Endothelial cell of umbilical vein (primary cell): ENCODE measurements around the gene TLR6. TPM values are rescaled to one million over a fixed set of nuclear protein-coding genes. Genes with fewer than 3 reads are reported as not detected.

ENCODE experiments used
- BruUV-seq: library from RNA; stranded (reverse); fragments of 400-500 nt; replicated peaks from 2 replicates; lab custom pipeline; 2021; lab: Mats Ljungman, UMichigan
- CTCF ChIA-PET: fragments of 300-600, 350-600 bp; sonication (Branson Sonifier 250); formaldehyde crosslinking; loops from one replicate; lab custom pipeline; 2021; ENCODE audit warnings: antibody characterized with exemption, inconsistent platforms; lab: Charles Lee
- POLR2A ChIA-PET: fragments of 300-600, 350-600 bp; sonication (Branson Sonifier 250); formaldehyde crosslinking; loops from one replicate; lab custom pipeline; 2021; ENCODE audit warnings: antibody characterized with exemption, inconsistent platforms; lab: Charles Lee
- DNase-seq: peaks from one replicate; pipeline ENCODE4 v3.0.0-alpha.2; 2011; ENCODE audit warnings: low read depth, low spot score
- FAIRE-seq: peaks from 2 replicates; lab custom pipeline; 2011; peaks lifted over from hg19 to GRCh38; lab: Jason Lieb, UNC
- H2AFZ ChIP-seq: 2 replicates; pipeline ENCODE4 v1.6.0; 2012; ENCODE audit warnings: low read depth, low read length, control low read depth, inconsistent platforms
- H3K27ac ChIP-seq: 2 replicates; pipeline ENCODE4 v1.5.1; 2011; ENCODE audit warnings: low read depth, mild to moderate bottlenecking, control low read depth, low read length, moderate library complexity; ENCODE audit not compliant: insufficient read depth
- H3K27me3 ChIP-seq, 2 experiments: 2 replicates each; pipeline versions ENCODE4 v1.6.0 to v1.6.1; 2011; ENCODE audit warnings: low read length in 2 of 2, mixed read lengths in 1 of 2; ENCODE audit not compliant: control insufficient read depth in 2 of 2, insufficient read depth in 2 of 2
- H3K36me3 ChIP-seq, 2 experiments: 2 replicates in 1 of 2; 3 replicates in 1 of 2; pipeline ENCODE4 v1.5.1; 2011; ENCODE audit warnings: low read length in 2 of 2, mild to moderate bottlenecking in 1 of 2, moderate library complexity in 1 of 2; ENCODE audit not compliant: control insufficient read depth in 2 of 2, insufficient read depth in 2 of 2; ENCODE audit errors: extremely low read depth in 1 of 2
- H3K4me1 ChIP-seq: 3 replicates; pipeline ENCODE4 v1.5.1; 2011; ENCODE audit warnings: mild to moderate bottlenecking, low read length; ENCODE audit not compliant: control insufficient read depth, insufficient read depth; ENCODE audit errors: extremely low read depth
- H3K4me2 ChIP-seq: 2 replicates; pipeline ENCODE4 v1.6.1; 2011; ENCODE audit warnings: low read length, control low read depth, mixed read lengths; ENCODE audit not compliant: insufficient read depth
- H3K4me3 ChIP-seq, 3 experiments: fragments of 200-600 bp in 1 of 3; sonication (generic), shearing (Covaris generic) in 1 of 3; replicated peaks in 1 of 3; 2 replicates each; pipeline ENCODE4 v1.5.1; 2011 to 2016; ENCODE audit warnings: control low read depth in 3 of 3, low read length in 3 of 3, mild to moderate bottlenecking in 2 of 3, inconsistent platforms in 1 of 3, low read depth in 1 of 3, moderate library complexity in 1 of 3; ENCODE audit not compliant: insufficient read depth in 1 of 3
- H3K79me2 ChIP-seq: 2 replicates; pipeline ENCODE4 v1.6.0; 2012; ENCODE audit warnings: low read length, inconsistent platforms; ENCODE audit not compliant: control insufficient read depth, insufficient read depth
- H3K9ac ChIP-seq: replicated peaks from 2 replicates; pipeline ENCODE3; 2011; ENCODE audit warnings: low read length, control low read depth; ENCODE audit not compliant: insufficient read depth; ENCODE audit errors: extremely low read depth
- H3K9me1 ChIP-seq: replicated peaks from 3 replicates; pipeline ENCODE4 v1.6.0; 2011; ENCODE audit warnings: mild to moderate bottlenecking, low read length; ENCODE audit not compliant: control insufficient read depth, insufficient read depth; ENCODE audit errors: extremely low read depth
- H3K9me3 ChIP-seq: replicated peaks from 2 replicates; pipeline ENCODE4 v1.5.1; 2012; ENCODE audit warnings: low read length, inconsistent platforms; ENCODE audit not compliant: control insufficient read depth, insufficient read depth
- H4K20me1 ChIP-seq: replicated peaks from 2 replicates; pipeline ENCODE3; 2011; ENCODE audit warnings: mild to moderate bottlenecking, low read length; ENCODE audit not compliant: control insufficient read depth, insufficient read depth; ENCODE audit errors: extremely low read depth
- CTCF ChIP-seq, 2 donors: IDR thresholded peaks; 1 replicate in 1 of 2; 2 replicates in 1 of 2; pipeline ENCODE4 v1.5.1; 2011; ENCODE audit warnings: low read length in 2 of 2, mild to moderate bottlenecking in 2 of 2, moderate library complexity in 2 of 2, control low read depth in 1 of 2, inconsistent platforms in 1 of 2, low read depth in 1 of 2; ENCODE audit not compliant: insufficient read depth in 1 of 2; ENCODE audit errors: extremely low read depth in 1 of 2
- EZH2 ChIP-seq: IDR thresholded peaks from 2 replicates; pipeline ENCODE4 v1.6.1; 2012; ENCODE audit warnings: borderline replicate concordance, low read depth, mild to moderate bottlenecking, moderate library complexity, low read length, inconsistent platforms; ENCODE audit not compliant: severe bottlenecking
- GATA2 ChIP-seq: IDR thresholded peaks from 2 replicates; pipeline ENCODE4 v1.7.0; 2011; ENCODE audit warnings: low read depth, mild to moderate bottlenecking, moderate library complexity, mixed read lengths, low read length; ENCODE audit not compliant: insufficient read length, insufficient read depth
- JUN ChIP-seq: IDR thresholded peaks from 2 replicates; pipeline ENCODE4 v1.6.1; 2011; ENCODE audit warnings: borderline replicate concordance, low read depth; ENCODE audit not compliant: insufficient read length, insufficient read depth
- MYC ChIP-seq: IDR thresholded peaks from one replicate; pipeline ENCODE4 v1.6.1; 2011; ENCODE audit warnings: mild to moderate bottlenecking, low read depth, low read length
- POLR2A ChIP-seq: IDR thresholded peaks from 2 replicates; pipeline ENCODE4 v1.6.1; 2012; ENCODE audit warnings: low read depth, mild to moderate bottlenecking, control low read depth, low read length
- POLR2AphosphoS5 ChIP-seq: IDR thresholded peaks from 2 replicates; pipeline ENCODE4 v1.6.1; 2012; ENCODE audit warnings: low read depth, mild to moderate bottlenecking, control low read depth, low read length, moderate library complexity; ENCODE audit not compliant: insufficient read depth
- dilution Hi-C: fragments of 300-500 bp; cut with MboI; formaldehyde crosslinking; loops from one replicate; pipeline ENCODE4 v1.15.0; 2019; ENCODE audit warnings: low sequenced_read_pairs; ENCODE audit not compliant: extremely low pct_ligation_motif_present
- intact Hi-C: fragments of 100-400 bp; cut with micrococcal nuclease; formaldehyde crosslinking; loops from one replicate; pipeline ENCODE4 v1.10.0; 2022
- polyA plus RNA-seq, 4 experiments: library from polyadenylated mRNA; depleted of rRNA in 3 of 4; stranded (reverse) in 3 of 4; unstranded in 1 of 4; fragments of >200 nt; gene quantifications; 2 replicates each; pipeline versions ENCODE4 v1.2.1 to v1.2.3, GENCODE V29; 2011 to 2012; ENCODE audit warnings: missing spikeins in 1 of 4
- total RNA-seq: library from RNA; stranded (reverse); gene quantifications from 2 replicates; pipeline ENCODE4 v1.2.3, GENCODE V29; 2021
- TF ChIP-seq, protein P1 (sequence below): IDR thresholded peaks from 2 replicates; pipeline ENCODE4 v1.6.1; 2011; ENCODE audit not compliant: insufficient read depth, insufficient read length

Gene TLR6
- total and polyA plus RNA-seq, 2 donors (not counting 3 experiments of a cell fraction or from before 2014, with no cell fraction given), result 0.19 to 1.7 TPM

DNA sequence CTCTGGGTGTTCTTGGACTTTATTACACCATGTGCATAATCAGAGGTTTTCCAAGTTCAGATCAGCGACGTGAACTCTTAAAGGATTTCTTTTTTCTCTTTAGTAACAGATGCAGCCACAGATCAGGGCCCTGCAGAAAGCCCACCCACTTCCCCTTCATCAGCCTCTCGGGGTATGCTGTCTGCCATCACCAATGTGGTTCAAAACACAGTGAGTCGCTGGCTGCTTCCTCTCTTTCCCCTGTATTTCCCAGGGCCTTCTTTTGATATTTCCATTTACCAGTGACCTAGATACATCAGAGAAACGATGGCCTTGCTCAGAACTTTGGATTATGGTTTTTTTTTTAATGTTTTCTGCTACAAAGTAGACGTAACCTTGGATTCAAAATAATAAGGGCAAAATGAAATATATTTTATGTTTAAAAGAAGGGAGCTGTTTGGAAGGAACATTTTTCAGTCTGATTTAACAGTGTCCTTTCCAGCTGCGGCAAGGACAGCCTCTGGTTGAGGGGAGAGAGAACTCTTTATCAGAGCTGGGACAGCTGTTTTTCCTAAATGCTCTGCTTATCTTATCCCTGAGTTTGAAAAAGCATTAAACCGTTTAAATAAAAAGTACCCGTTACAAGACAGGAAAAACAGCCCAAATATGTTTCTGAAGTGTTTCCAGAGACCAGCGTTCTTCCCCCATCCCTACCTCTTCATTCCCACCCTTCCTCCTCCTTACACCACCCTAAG, 49.2 kb upstream of the TLR6 start:
- H3K79me2 ChIP-seq, result no peaks in the 10 kb centered on the region
- CTCF ChIA-PET, result interaction anchor here (1.0 kb wide), 1 partner anchor 32 kb away, joined by 3 read pairs; no protein-coding TSS in a partner anchor
- POLR2A ChIA-PET, result no interaction called here
- dilution Hi-C loops (no loop called here), intact Hi-C loops (no loop called here)
- no TSS peak for BruUV-seq
- H3K9ac ChIP-seq, result no peak overlapping the region
- H3K27me3 ChIP-seq, result no peaks in the 10 kb centered on the region
- no peaks in the 10 kb centered on the region for H3K4me1 ChIP-seq
- H2AFZ ChIP-seq, result no peak overlapping the region
- no peaks in the 10 kb centered on the region for H3K9me3 ChIP-seq
- H3K9me1 ChIP-seq, result no peaks in the 10 kb centered on the region
- FAIRE-seq (no peak), DNase-seq (no peak)
- no peak overlapping the region for H3K27ac ChIP-seq
- peaks cover 16 to 24% of the 10 kb centered on the region in 2 experiments for H3K36me3 ChIP-seq
- H4K20me1 ChIP-seq, result no peaks in the 10 kb centered on the region
- no peak overlapping the region for H3K4me3 ChIP-seq
- no peak for TF ChIP-seq EZH2
- no peak overlapping the region for H3K4me2 ChIP-seq

GRCh38 chr4:38904682-38905081, 48.1 kb upstream of the TLR6 start:
- no peak overlapping the region for H3K27ac ChIP-seq
- BruUV-seq, result no TSS peak
- no peak overlapping the region for H3K4me2 ChIP-seq
- H3K9me1 ChIP-seq, result no peaks in the 10 kb centered on the region
- no peak for TF ChIP-seq GATA2
- TF ChIP-seq, protein P1, sequence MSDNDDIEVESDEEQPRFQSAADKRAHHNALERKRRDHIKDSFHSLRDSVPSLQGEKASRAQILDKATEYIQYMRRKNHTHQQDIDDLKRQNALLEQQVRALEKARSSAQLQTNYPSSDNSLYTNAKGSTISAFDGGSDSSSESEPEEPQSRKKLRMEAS, result no peak
- TF ChIP-seq EZH2, result no peak
- no peak for TF ChIP-seq JUN
- TF ChIP-seq POLR2A, result no peak
- no peak for TF ChIP-seq MYC
- TF ChIP-seq POLR2AphosphoS5, result no peak
- TF ChIP-seq CTCF (IDR thresholded peaks at IDR 0.05; ENCODE audit: extremely low read depth in 1 of 2, insufficient read depth in 1 of 2, low read depth in 1 of 2, low read length in 2 of 2), result no peak
- no peaks in the 10 kb centered on the region for H4K20me1 ChIP-seq
- DNase-seq (no peak), FAIRE-seq (no peak)
- no peak overlapping the region for H3K9ac ChIP-seq
- POLR2A ChIA-PET, result no interaction called here
- H3K36me3 ChIP-seq, result peaks cover 15 to 16% of the 10 kb centered on the region in 2 experiments
- CTCF ChIA-PET, result interaction anchor here (0.9 to 2.0 kb wide), 2 partner anchors 141 to 230 kb away, joined by 4 to 10 read pairs; no protein-coding TSS in a partner anchor
- H2AFZ ChIP-seq, result no peak overlapping the region
- no peaks in the 10 kb centered on the region for H3K27me3 ChIP-seq
- H3K4me1 ChIP-seq, result no peaks in the 10 kb centered on the region
- dilution Hi-C loops (no loop called here), intact Hi-C loops (no loop called here)
- H3K79me2 ChIP-seq, result no peaks in the 10 kb centered on the region
- H3K4me3 ChIP-seq, result no peak overlapping the region
- no peaks in the 10 kb centered on the region for H3K9me3 ChIP-seq
